Measurements from ENCODE around the gene UBTD1.
"Not testable (repeated sequence)": the region's sequence is repeated elsewhere in the genome, so short reads cannot be mapped to it uniquely, and the experiment has no call there.

Gene UBTD1

GRCh38 chr10:97515271-97515978 lies 16.7 kb downstream of the UBTD1 start:
- no peak for DNase-seq (ENCODE audit: low read depth)

- no peak for DNase-seq (ENCODE audit: low read depth)
Observed at GRCh38 chr10:97517096-97517750, 18.5 kb downstream of the UBTD1 start.

GRCh38 chr10:97517778-97518300 lies 19.1 kb downstream of the UBTD1 start:
- DNase-seq (ENCODE audit: low read depth): peak; percentile 30

- peak; percentile 46 for DNase-seq (ENCODE audit: low read depth)
Observed at GRCh38 chr10:97518301-97519043, 19.7 kb downstream of the UBTD1 start.

- no peak for DNase-seq (ENCODE audit: low read depth)
Observed at GRCh38 chr10:97519342-97519741, 20.6 kb downstream of the UBTD1 start.

- DNase-seq (ENCODE audit: low read depth): no peak
Observed at GRCh38 chr10:97520520-97520919, 21.8 kb downstream of the UBTD1 start.

GRCh38 chr10:97520978-97521761 lies 22.4 kb downstream of the UBTD1 start:
- no peak for DNase-seq (ENCODE audit: low read depth)

GRCh38 chr10:97522071-97522470 lies 23.3 kb downstream of the UBTD1 start:
- no peak for DNase-seq (ENCODE audit: low read depth)

- DNase-seq (ENCODE audit: low read depth): no peak
Observed at GRCh38 chr10:97522937-97523336, 24.2 kb downstream of the UBTD1 start.

GRCh38 chr10:97525086-97525485 lies 26.4 kb downstream of the UBTD1 start:
- DNase-seq (ENCODE audit: low read depth): no peak

- no peak for DNase-seq (ENCODE audit: low read depth)
Observed at GRCh38 chr10:97525683-97526110, 27.0 kb downstream of the UBTD1 start.

- not testable (repeated sequence) for DNase-seq (ENCODE audit: low read depth)
Observed at GRCh38 chr10:97528876-97529275, 30.2 kb downstream of the UBTD1 start.

GRCh38 chr10:97529685-97530465 lies 31.2 kb downstream of the UBTD1 start:
- DNase-seq (ENCODE audit: low read depth): no peak

- peak; percentile 70 for DNase-seq (ENCODE audit: low read depth)
Observed at GRCh38 chr10:97531401-97531986, 32.8 kb downstream of the UBTD1 start.

GRCh38 chr10:97532935-97533671 lies 34.4 kb downstream of the UBTD1 start:
- DNase-seq (ENCODE audit: low read depth): peak; percentile 74

- no peak for DNase-seq (ENCODE audit: low read depth)
Observed at GRCh38 chr10:97533888-97534287, 35.2 kb downstream of the UBTD1 start.

- DNase-seq (ENCODE audit: low read depth): peak; percentile 46
Observed at GRCh38 chr10:97534746-97535367, 36.1 kb downstream of the UBTD1 start.

GRCh38 chr10:97537186-97537869 lies 38.6 kb downstream of the UBTD1 start:
- no peak for DNase-seq (ENCODE audit: low read depth)

GRCh38 chr10:97538411-97538810 lies 39.7 kb downstream of the UBTD1 start:
- DNase-seq (ENCODE audit: low read depth): peak; percentile 63
